Left renal cortex interstitium (tissue), 4 donors: ENCODE data around the gene SNX33. TPM values are rescaled to one million over a fixed set of nuclear protein-coding genes. Genes with fewer than 3 reads are reported as not detected.

Experiments
- polyA plus RNA-seq, 4 donors: library from polyadenylated mRNA; unstranded; fragments of 120-200 nt; gene quantifications; one replicate each; pipeline ENCODE4 v1.2.1, GENCODE V29; 2013; ENCODE audit not compliant: insufficient read length in 4 of 4

The SNX33 gene
- polyA plus RNA-seq, 4 donors, result 19.4 to 21.9 (median 20.3) TPM

Other genes starting within 250 kb of the SNX33 start
- gene SIN3A, start 196.2 kb upstream of the SNX33 start, polyA plus RNA-seq, result 10 to 100 TPM; 50.7 to 56.9 (median 55.4) TPM
- gene PTPN9, start 68.6 kb upstream of the SNX33 start, polyA plus RNA-seq, result 10 to 100 TPM; 39.8 to 45.4 (median 42.8) TPM
- gene SNUPN, start 22.2 kb upstream of the SNX33 start, polyA plus RNA-seq, result 10 to 100 TPM; 29.1 to 32.7 (median 32.0) TPM
- 10 to 100 TPM; 48.6 to 64.1 (median 54.3) TPM for gene IMP3, start 7.7 kb upstream of the SNX33 start, polyA plus RNA-seq
- gene CSPG4, start 64.9 kb downstream of the SNX33 start, polyA plus RNA-seq, result 10 to 100 TPM in 2 of 4 donors, 1 to 10 TPM in 2; 6.9 to 10.2 (median 9.4) TPM
- 10 to 100 TPM; 42.9 to 58.0 (median 51.5) TPM for gene UBE2Q2, start 195.5 kb downstream of the SNX33 start, polyA plus RNA-seq